Non-pigmented ciliary epithelial cell (primary cell): ENCODE data around the gene GMDS.
A peak's percentile ranks its signal among the peaks of the same experiment; 100 is the strongest.

Source experiments
- DNase-seq: peaks from one replicate; pipeline ENCODE4 v3.0.0-alpha.2; 2010; ENCODE audit warnings: low read depth

GMDS gene

DNA sequence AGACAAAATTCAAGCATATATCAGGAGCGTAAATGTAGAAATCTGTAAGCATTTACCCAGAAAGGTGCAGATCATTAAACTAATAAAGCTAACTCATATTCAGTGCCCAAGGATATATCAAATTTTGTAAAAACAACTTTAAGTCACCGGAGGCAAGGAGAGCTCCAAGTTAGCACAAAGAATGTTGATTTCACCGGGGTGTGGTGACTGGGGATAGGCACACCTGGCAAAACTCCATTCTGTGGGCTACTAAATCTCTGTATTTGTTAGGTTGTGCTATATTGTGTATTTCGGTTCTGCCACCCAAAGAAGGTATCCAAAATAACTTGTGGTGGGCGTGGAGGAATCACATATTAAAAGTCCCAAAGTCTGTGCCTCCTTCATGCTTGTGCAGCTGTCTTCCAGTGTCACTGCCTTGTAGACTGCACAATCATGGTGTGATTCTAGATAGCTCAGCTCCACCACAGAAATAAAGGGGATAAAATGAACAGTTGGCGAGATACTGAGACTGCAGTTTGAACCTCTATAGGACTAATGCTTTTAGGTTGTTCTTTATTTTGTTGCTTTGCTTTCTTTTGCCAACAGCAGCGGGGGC is 111.6 kb downstream of the GMDS start:
- no peak for DNase-seq

DNA sequence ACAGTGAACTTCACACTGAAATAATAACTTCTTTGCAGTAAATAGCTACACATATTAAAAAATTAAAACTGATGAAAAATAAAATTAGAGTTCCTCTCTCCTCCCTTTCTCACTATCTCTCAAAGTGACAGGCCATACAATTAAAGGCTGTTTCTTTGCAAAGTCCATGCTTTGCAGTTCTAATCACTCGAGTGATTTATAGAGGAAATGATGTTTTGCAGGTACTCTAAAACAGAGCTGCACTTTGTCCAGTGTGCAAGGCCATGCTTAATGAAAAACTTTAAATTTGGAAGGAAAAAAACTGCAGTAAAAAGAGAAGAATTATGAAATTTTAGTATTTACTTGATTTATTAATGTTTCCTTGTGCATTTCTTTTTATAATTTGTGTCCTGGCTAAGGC is 112.5 kb downstream of the GMDS start:
- DNase-seq = no peak

DNA sequence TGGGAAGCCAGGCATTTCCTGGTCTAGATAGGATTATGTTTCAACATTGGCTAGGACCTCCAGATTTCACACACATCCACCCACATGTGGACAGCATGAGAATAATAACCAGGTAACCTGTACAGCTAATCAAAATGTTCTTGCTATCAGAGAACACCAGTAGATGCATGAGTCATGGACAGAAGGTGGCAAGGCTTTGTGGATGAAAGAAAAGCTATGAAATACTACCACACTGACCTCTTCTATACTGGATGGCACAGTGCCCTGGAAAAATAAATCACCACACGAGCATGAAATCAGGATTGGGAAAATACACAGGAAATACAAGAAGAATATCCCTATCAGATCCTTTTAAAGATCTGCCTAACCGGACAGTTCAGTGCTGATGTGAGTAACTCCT is 113.0 kb downstream of the GMDS start:
- DNase-seq = no peak

DNA sequence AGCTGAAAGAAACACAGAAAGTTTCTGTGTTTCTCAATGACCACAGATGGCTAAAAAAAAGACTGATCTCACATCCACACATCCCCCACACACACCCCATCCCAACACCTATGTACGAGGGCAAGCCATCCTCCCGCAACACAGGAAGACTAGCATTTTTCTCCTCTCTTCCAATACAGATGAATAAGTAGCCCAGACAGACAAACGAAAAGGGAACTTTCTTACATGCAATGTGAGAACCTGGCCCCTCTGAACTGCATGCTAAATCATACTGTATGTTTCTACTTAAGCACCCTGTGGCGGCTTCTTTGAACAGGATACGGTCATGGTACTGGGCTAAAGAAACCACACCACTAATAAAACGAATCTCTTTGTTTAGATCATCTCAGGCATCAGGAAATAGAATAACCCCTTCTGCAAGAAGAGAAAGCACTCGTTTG is 116.2 kb downstream of the GMDS start:
- DNase-seq = no peak

DNA sequence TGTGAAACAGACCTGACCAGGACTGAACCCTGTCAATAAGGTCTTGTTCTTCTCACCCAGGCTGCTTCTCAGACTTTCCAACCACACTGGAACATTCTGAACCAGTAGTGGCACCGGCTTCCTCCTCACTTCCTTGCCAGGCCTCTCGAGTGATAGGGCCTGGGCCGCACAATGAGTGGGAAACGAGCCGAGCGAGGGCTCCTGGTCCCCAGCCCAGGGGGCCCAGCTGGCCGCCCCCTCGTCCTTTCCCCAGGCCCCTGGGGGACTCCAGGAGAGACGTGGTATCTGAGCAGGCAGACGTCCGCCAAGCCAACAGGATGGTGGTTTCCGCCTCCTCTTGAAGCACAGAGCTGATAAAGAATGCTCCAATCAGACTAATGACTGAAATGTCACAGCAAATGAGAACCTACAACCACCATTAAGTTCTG is 117.9 kb downstream of the GMDS start:
- no peak for DNase-seq

DNA sequence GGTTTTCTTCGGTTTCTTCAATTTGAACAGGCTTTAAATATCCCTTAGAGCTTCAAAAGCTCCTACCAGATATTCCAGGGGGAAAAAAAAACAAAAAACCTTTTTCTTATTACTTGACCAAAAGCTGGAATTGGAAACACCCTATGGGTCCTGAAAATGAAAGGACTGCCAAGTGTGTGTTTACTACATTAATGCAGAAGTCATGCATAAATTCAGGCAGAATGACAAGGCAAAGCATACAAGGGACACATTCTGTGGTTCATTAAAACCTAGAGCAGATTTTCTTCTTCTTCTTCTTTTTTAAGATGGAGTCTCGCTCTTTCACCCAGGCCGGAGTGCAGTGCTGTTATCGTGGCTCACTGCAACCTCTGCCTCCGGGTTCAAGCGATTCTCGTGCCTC is 119.1 kb downstream of the GMDS start:
- no peak for DNase-seq

DNA sequence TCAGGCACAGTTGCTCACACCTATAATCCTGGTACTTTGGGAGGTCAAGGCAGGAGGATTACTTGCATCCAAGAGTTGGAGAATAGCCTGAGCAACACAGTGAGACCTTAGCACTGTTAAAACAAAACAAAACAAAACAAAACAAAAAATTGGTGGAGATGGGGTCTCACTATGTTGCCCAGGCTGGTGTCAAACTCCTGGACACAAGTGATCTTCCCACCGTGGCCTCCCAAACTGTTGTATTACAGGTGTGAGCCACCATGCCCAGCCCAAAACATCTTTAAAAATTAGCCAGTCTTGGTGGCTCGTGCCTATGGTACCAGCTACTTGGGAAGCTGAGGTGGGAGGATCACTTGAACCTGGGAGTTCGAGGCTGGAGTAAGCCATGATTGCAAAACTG is 120.2 kb downstream of the GMDS start:
- no peak for DNase-seq

DNA sequence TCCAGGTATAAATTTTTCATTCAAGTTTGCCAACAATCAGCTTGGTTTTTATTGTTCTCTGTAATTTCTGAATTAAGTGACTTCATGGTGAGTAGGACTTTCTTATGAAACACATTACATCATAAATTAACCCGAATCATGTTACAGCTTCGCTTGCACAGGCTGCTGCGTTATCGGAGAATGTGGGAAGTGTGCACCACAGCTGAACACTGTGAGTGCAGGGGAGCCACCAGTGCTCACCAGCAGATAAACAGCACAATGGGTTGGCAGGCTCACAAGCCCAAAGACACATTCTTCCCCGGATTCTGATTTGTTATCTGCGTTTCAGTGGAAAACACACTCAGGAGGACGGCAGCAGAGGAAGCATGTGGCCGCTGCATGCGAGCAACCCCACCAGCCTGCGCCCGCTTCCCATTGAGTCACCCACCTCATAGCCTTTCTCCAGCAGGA is 121.1 kb downstream of the GMDS start:
- DNase-seq = no peak

DNA sequence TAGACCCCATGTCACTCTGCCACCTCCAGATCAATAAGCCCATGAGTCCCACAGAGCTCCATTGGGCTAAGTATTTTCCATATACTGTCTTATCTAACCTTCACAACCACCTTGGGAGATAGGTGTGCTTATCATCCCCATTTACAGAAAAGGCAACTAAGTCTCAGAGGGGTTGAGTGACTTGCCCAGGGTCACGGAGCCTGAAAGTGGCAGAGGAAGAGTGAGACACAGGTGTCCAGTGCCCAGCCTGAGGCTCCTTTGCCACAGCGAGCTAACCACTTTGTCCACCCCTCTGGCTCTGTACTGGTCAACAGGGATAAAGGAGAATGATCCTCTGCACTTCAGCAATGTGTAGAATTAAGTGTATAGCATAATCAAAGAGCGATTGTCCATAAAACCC is 124.5 kb downstream of the GMDS start:
- no peak for DNase-seq

DNA sequence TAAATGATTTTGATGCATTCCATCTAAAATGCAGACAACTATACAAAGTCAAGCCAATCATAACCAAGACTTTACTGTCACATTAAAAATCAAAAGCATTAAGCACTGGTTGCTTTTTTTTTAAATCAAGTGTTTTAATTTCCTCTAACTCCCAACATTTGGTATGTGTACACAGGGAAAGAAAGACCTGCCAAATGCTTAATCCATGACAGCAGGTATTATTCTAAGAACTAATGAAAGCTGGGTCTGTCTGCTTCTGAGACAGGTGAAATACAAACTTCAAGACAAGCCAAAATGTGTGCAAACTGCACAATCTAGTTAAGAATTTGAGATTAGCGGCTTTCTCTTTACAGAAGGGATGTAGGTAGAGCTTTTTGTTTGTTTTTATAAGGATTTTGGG is 126.1 kb downstream of the GMDS start:
- no peak for DNase-seq

DNA sequence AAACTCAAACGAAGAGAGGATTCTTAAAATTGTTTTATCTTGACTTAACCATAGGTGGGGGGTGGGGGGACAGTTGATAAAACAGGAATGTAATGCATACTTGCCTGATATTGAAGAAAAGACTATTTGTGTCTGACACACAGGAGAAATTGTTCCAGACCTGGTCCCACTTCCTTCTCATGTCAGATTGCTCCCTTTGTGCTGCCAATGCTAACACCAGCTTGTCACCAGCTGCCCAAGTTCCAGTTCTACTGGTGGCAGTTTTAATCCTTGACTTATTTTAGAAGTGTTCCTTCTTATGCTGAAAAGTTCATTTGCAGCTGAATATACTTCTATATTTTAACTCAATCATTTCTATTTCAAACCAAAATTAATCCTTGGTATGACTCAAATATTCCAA is 127.3 kb downstream of the GMDS start:
- DNase-seq = no peak

DNA sequence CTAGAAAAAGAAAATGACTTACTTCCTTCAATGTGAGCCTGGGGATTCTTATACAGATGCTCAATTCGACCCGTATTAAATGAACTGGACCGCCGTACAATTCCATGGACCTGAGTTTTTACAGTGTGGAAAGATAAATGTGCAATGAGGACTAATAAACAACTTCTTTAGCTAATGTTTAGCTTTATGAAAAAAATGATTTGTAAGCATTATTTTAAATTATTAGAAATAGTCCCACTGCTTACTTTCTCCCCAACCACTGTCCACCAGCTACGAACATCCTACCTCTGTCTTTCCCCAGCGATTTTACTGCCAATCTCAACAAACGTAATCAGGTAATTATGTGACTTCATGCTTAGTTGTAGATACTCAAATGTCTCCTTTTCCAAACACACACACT is 128.0 kb downstream of the GMDS start:
- DNase-seq = no peak

DNA sequence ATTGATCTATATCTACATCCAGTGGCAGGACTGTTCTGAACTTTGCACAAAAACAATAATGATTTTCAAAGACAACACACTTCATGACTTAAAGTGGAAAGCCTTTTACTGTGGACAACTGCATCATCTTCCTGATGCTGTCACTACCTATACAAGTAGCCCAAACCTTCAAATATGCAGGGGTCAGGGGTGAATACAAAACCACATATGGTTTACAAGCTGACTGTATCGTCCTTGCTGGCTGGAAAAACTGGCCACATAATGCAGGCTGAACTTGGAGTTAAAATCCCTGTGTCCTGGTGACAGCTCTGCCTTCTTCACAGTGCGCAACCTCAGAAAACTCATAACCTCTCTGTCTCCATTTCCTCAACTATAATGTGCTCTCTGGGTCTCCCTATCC is 128.9 kb downstream of the GMDS start:
- DNase-seq = no peak

DNA sequence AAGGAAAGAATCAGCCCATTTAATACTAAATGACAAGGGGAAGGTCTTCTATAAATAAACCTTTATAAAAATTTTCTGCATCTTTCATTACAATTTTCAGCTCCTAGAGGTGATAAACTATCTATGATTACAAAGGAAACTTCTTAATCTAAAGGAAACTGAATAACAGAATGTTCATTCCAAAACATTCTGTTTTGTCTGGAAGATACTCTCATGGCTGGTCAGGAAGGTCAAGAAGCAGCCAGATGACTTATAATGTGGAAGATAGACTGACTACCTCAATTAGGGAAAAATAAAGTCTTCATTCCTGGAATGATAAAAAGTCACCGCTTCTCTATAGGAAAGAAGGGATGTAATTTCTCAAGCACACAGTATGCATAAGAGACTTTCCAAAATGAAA is 131.3 kb downstream of the GMDS start:
- no peak for DNase-seq

DNA sequence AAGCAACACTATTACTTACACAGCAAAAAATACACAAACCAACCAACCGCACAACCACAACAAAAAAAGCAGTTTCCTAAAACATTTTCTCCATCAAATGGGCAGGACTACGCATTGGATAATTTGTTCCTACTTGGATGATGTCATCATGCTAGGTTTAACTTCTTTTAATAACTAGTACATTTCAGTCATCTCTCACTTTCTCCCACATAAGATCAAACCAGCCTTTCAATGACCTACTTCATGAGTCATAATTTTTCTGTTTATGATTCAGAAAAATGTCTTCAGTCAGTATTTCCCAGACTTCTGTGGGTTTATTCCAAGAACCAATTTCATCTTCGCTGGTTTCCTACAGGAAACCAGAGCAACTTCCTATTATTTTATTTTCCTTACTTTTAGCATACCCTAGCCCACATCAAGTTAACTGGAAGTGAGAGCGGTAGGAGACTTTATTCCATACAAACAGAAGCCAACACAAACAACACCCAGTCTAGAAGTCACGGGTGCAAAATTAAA is 134.2 kb downstream of the GMDS start:
- peak; percentile 65 for DNase-seq

DNA sequence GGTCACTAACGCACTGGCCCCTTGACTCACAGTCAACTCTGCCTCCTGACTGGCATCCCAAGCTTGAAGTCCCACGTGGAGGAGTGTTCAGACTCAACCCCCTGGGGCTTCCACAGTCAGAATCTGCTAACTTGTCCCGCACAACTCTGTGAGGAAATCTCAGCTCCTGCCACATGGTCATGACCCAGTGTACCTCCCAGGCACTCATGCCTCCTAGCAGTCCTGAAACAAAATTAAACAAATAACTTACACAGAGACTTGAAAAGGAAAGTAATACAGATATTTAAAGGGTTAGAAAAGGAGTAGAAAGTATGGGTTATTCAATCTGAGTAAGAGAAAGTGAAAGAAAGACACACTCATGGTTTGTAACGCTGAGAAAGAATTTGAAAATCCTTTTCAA is 134.9 kb downstream of the GMDS start:
- DNase-seq = no peak

DNA sequence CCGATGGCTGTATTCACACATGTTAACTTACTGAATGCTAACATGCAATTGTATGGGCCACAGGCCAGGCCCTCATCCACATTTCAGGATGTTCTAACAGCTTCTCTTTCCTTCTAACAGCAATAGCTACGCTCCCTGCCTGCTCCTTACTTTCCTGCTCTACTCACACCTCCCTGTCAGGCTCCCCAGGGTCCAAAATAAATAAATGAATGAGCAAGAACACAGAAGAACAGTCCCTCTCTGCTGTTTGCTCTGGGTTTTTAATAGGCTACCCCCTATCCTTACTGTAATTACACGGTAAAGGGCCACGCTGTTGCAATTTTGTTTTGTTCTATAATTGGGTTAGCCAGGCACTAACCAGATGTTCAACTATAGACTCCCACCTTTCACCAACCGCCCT is 135.6 kb downstream of the GMDS start:
- DNase-seq = no peak

DNA sequence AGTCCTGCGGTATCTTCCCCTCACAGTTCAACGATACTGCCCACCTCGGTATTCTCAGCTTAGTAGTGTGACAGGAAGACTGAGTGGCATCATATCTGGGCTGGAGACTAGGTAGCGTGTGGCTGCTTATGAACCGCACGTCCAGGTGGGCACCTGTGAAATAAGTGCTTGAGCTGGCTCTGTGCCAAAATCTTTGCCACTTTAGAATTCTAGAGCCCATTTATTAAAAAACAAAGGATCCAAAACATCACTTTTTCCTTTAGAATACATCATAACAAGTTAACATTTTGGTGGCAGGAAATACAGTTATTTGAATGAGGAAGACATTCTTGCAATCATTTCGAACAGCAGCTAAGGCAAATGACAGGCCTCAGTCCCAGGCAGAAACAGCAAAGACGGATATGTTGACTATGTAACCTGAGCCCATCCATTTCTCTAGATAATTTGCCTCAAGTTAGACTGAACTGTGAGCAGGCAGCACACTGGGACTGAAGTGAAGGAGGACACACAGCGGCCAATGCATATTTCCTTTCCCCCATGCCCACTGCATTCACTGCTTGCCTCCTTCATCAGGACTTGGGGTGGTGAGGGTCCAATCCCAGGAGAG is 136.6 kb downstream of the GMDS start:
- no peak for DNase-seq

DNA sequence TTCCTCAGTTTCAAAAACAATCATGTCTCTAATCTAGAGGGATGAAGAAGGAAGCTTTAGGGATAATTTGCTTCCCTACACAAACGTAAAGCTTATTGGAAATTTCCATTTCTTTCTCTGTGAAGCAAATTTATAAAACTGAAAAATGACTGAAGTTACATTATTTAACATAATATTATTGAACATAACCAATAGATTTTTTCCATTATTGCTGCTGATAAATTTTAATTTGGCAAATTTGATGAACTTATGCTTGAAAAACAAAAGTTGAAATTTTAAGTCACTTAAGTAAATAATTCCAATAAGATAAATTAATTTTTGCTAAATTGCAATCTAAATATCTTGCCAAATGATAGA is 140.9 kb downstream of the GMDS start:
- DNase-seq = no peak

DNA sequence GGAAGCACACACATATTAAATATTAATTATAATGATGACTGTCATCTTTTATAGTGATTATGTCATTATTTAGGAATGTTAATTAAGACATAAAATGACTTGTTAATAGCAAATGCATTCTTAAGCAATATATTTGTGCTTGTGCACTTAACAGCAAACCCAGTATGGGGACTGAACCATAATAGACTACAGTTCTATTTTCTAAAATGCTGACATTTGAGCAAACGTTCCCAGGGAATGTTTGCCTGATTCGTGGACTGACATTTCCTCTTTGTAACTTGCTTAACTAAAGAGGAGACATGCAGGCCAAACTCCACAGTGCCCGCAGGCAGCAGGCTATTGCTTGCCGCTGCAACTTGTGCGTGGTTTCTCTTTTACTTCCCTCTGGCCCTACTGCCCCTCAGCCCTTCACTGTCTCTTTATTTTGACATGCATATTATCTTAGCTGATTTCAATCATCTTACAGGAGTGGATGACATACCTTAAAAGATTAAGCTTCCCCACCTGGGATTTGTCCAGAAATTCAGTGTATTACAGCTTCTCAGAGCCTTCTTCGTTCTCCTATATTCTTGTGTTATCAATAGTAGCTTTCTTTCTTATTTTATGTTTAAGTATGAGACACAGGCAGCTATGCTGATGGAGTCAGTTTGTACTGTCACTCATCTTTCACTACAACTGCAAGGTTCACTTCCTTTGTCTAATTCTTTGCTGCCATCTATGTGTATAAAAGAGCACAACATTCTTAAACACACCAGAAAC is 141.5 kb downstream of the GMDS start:
- no peak for DNase-seq

DNA sequence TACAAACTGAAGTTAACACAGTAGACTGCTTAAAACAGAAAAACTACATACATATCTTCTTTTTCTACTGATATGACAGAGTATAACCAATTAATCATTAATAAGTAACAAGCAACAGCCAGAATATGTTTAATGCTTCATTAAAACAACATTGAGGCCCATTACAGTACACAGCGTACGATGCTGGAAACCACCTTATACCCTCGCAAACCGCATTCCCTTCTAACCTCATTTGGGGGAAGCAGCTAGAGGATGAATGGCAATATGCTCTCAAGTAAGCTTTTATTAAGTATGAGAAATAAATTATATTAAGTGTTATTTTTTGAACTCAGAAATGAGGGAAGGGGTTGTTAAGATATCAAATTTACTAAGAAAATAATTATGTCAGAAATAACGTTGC is 142.4 kb downstream of the GMDS start:
- DNase-seq = no peak

DNA sequence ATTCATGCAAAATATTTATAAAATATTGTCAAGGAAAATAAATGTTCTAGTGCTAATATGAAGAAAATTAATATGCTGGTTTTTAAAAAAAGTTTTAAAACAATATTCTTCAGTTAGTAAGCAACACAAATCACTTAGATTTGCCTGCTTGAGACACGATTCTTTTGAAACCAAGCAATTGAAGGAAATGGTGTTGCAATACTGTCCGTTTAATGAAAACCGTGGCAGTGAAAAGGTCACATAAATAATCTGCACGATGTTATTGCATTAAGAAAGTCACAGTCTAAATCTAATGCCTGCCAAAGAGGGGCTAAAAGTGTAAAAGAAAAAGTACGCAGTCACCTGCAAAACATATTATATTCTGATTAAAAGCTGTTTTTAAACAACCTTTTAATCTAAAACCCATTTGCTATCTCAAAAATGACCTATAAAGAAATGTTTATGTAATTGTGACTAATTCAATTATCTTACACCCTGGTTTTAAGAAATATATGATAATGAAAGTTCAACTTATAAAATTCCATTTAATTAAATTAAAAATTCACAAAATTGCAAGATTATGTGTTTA is 143.0 kb downstream of the GMDS start:
- no peak for DNase-seq

DNA sequence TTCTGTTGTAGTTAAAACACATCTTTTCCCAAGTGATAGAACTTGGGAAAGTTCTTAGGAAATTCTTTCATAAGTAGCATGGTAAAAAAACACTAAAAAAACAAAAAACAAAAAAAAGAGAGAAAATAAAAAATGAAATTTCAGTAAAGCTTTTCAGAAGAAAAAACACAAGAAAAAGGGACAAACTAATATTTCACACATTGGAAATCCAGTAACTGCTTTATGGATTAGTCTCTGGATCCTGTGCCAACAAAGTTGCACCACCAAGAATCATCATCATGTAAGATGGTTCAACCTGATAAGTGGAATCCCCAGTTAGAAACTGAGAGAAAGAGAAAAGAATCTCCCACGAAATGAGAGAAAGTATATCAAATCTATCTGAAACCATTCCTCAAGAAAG is 144.2 kb downstream of the GMDS start:
- DNase-seq = no peak
